ENCODE results near the gene OMD. TPM values are rescaled to one million over a fixed set of nuclear protein-coding genes. Genes with fewer than 3 reads are reported as not detected.
A peak's percentile ranks its signal among the peaks of the same experiment; 100 is the strongest.

Gene OMD
- total RNA-seq = 1 to 10 TPM; 3.6 to 6.5 TPM

GRCh38 chr9:92424340-92424739, at the start of gene OMD:
Gene OMD, minus strand, starts transcription at chr9:92424471. Its CDS starts 6,913 bp downstream, at chr9:92417558.
- H3K27me3 ChIP-seq (replicated peaks; ENCODE audit: insufficient read depth) = no peaks in the 10 kb centered on the region
- WGBS = 16% methylated on average over 1 of the region's 1 CpG
- no peaks in the 10 kb centered on the region for H3K4me1 ChIP-seq (replicated peaks)
- H3K4me3 ChIP-seq = peak within 1 kb of the TSS; percentile 1
- no peaks in the 10 kb centered on the region for H3K9me3 ChIP-seq
- DNase-seq (ENCODE audit: low spot score) = no peak
- H3K36me3 ChIP-seq = no peaks in the 10 kb centered on the region
- TF ChIP-seq POLR2AphosphoS5 (IDR thresholded peaks at IDR 0.05) = no peak
- intact Hi-C loops (cut with DNase I) = no loop called here
- peak within 1 kb of the TSS; percentile 1 to 48 for H3K27ac ChIP-seq

DNA sequence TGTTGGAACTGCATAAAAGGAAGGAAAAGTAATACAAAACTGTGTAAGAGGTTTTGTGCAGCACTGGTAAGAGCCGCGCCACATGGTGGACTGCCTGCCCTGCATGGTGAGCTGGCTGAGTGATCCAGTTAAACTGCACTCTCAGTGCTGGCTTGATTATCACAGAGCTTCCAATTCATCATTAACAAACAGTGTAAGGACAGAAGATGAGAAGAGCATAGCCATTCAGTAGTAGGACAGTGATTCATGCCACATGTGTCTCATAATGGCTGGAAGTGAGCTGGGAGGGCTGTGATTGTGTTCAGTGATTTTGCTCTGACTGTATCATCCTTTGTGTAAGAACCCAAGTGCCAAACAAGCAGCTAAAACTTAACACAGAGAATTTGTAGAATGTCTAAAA, 43.9 kb upstream of the OMD start:
- no peak for DNase-seq (ENCODE audit: low spot score)
- H3K27ac ChIP-seq = no peak overlapping the region

GRCh38 chr9:92467511-92467910, 43.2 kb upstream of the OMD start:
- Histone ChIP-seq H3K4me3 (no peak overlapping the region), H3K36me3 (no peaks in the 10 kb centered on the region), H3K27ac (no peak overlapping the region), H3K4me1 (replicated peaks) (no peaks in the 10 kb centered on the region), H3K9me3 (no peaks in the 10 kb centered on the region), H3K27me3 (replicated peaks; ENCODE audit: insufficient read depth) (no peaks in the 10 kb centered on the region)
- DNase-seq (ENCODE audit: low spot score) = no peak
- 55% methylated on average over 2 of the region's 2 CpGs for WGBS
- intact Hi-C loops (cut with DNase I) = no loop called here
- TF ChIP-seq, protein P1, sequence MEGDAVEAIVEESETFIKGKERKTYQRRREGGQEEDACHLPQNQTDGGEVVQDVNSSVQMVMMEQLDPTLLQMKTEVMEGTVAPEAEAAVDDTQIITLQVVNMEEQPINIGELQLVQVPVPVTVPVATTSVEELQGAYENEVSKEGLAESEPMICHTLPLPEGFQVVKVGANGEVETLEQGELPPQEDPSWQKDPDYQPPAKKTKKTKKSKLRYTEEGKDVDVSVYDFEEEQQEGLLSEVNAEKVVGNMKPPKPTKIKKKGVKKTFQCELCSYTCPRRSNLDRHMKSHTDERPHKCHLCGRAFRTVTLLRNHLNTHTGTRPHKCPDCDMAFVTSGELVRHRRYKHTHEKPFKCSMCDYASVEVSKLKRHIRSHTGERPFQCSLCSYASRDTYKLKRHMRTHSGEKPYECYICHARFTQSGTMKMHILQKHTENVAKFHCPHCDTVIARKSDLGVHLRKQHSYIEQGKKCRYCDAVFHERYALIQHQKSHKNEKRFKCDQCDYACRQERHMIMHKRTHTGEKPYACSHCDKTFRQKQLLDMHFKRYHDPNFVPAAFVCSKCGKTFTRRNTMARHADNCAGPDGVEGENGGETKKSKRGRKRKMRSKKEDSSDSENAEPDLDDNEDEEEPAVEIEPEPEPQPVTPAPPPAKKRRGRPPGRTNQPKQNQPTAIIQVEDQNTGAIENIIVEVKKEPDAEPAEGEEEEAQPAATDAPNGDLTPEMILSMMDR (IDR thresholded peaks at IDR 0.05) = no peak
- TF ChIP-seq POLR2AphosphoS5 (IDR thresholded peaks at IDR 0.05) = no peak
- no peak for TF ChIP-seq POLR2A (IDR thresholded peaks at IDR 0.05)

More for the DNA sequence above, 43.9 kb upstream of the OMD start:
- H3K27me3 ChIP-seq (replicated peaks; ENCODE audit: insufficient read depth) = no peaks in the 10 kb centered on the region
- no peaks in the 10 kb centered on the region for H3K4me1 ChIP-seq (replicated peaks)
- H3K9me3 ChIP-seq = no peaks in the 10 kb centered on the region
- H3K36me3 ChIP-seq = no peaks in the 10 kb centered on the region
- 45% methylated on average over 2 of the region's 2 CpGs for WGBS
- TF ChIP-seq POLR2A (IDR thresholded peaks at IDR 0.05) (no peak), POLR2AphosphoS5 (IDR thresholded peaks at IDR 0.05) (no peak)
- TF ChIP-seq, protein P1 (IDR thresholded peaks at IDR 0.05) = no peak
- H3K4me3 ChIP-seq = no peak overlapping the region
- intact Hi-C loops (cut with DNase I) = no loop called here

DNA sequence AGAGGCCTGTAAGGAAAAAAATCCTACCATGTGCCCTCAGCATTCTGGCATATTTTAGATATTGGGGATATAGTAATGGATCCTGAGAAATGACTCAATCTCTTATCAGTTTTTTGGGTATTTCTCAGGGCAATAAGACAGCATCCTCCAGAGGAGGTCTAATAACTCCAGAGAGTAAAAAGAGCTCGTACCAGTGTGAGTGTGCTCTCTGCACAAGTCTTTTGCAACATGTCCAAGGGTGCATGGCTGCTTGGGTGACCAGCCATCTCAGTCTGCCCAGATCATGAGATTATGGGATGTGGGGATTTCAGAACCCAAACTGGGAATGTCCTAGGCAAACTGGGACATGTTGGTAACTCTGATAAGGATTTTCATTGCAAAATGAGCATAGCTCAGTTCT, 42.8 kb upstream of the OMD start:
- Histone ChIP-seq H3K4me1 (replicated peaks) (no peaks in the 10 kb centered on the region), H3K27ac (no peak overlapping the region), H3K27me3 (replicated peaks; ENCODE audit: insufficient read depth) (no peaks in the 10 kb centered on the region), H3K36me3 (no peaks in the 10 kb centered on the region), H3K4me3 (no peak overlapping the region), H3K9me3 (no peaks in the 10 kb centered on the region)
- TF ChIP-seq, protein P1 (IDR thresholded peaks at IDR 0.05) = no peak
- TF ChIP-seq POLR2AphosphoS5 (IDR thresholded peaks at IDR 0.05) (no peak), POLR2A (IDR thresholded peaks at IDR 0.05) (no peak)
- DNase-seq (ENCODE audit: low spot score) = no peak
- 88% methylated on average over 1 of the region's 1 CpG for WGBS
- intact Hi-C loops (cut with DNase I) = no loop called here

- DNase-seq (ENCODE audit: low spot score) = no peak
- Histone ChIP-seq H3K4me3 (no peak overlapping the region), H3K9me3 (no peaks in the 10 kb centered on the region), H3K4me1 (replicated peaks) (no peaks in the 10 kb centered on the region), H3K36me3 (no peaks in the 10 kb centered on the region), H3K27me3 (replicated peaks; ENCODE audit: insufficient read depth) (no peaks in the 10 kb centered on the region), H3K27ac (peak overlapping the region; percentile 1 to 56)
- intact Hi-C loops (cut with DNase I) = no loop called here
- TF ChIP-seq POLR2AphosphoS5 (IDR thresholded peaks at IDR 0.05) = peak; percentile 69
- no peak for TF ChIP-seq POLR2A (IDR thresholded peaks at IDR 0.05)
- TF ChIP-seq, protein P1 (IDR thresholded peaks at IDR 0.05) = no peak
- WGBS = 72% methylated on average over 3 of the region's 3 CpGs
Observed at GRCh38 chr9:92463984-92464383, 39.7 kb upstream of the OMD start.

All from prostate gland (tissue), 2 donors.